ENCODE data around the gene TMEM186. TPM values are rescaled to one million over a fixed set of nuclear protein-coding genes. Genes with fewer than 3 reads are reported as not detected.

TMEM186 gene
- total and polyA plus RNA-seq, 2 of the 8 experiments (the other 6 are each of a cell fraction or from before 2014, with no cell fraction given): 13.1 TPM

DNA sequence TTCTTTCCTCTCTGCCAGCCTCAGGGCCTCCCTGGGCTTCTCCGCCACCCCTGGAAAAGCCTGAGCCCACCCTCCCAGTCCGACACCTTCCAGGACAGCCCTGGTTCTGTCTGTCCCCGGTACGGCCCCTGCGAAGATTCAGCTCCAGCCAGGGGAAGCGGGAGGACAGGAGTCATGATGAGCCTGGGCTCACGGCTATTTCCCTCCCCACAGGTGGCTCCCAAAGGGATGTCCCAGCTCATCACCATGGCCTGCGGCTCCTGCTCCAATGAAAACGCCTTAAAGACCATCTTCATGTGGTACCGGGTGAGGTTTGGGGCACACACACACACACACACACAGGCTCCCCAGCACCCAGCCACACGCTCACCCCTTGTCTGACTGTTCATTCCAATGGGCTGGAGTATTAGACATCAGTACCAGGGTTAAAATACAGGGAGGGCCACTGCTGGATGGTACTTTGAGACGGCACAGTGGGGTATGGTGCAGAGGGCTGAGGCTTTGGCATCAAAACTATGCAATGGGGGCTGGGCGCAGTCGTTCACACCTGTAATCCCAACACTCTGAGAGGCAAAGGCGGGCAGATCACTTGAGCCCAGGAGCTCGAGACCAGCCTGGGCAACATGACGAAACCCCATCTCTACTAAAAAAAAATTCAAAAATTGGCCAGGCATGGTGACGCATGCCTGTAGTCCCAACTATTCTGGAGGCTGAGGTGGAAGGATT, 32.8 kb downstream of the TMEM186 start (continued):
- TF ChIP-seq, protein P1, sequence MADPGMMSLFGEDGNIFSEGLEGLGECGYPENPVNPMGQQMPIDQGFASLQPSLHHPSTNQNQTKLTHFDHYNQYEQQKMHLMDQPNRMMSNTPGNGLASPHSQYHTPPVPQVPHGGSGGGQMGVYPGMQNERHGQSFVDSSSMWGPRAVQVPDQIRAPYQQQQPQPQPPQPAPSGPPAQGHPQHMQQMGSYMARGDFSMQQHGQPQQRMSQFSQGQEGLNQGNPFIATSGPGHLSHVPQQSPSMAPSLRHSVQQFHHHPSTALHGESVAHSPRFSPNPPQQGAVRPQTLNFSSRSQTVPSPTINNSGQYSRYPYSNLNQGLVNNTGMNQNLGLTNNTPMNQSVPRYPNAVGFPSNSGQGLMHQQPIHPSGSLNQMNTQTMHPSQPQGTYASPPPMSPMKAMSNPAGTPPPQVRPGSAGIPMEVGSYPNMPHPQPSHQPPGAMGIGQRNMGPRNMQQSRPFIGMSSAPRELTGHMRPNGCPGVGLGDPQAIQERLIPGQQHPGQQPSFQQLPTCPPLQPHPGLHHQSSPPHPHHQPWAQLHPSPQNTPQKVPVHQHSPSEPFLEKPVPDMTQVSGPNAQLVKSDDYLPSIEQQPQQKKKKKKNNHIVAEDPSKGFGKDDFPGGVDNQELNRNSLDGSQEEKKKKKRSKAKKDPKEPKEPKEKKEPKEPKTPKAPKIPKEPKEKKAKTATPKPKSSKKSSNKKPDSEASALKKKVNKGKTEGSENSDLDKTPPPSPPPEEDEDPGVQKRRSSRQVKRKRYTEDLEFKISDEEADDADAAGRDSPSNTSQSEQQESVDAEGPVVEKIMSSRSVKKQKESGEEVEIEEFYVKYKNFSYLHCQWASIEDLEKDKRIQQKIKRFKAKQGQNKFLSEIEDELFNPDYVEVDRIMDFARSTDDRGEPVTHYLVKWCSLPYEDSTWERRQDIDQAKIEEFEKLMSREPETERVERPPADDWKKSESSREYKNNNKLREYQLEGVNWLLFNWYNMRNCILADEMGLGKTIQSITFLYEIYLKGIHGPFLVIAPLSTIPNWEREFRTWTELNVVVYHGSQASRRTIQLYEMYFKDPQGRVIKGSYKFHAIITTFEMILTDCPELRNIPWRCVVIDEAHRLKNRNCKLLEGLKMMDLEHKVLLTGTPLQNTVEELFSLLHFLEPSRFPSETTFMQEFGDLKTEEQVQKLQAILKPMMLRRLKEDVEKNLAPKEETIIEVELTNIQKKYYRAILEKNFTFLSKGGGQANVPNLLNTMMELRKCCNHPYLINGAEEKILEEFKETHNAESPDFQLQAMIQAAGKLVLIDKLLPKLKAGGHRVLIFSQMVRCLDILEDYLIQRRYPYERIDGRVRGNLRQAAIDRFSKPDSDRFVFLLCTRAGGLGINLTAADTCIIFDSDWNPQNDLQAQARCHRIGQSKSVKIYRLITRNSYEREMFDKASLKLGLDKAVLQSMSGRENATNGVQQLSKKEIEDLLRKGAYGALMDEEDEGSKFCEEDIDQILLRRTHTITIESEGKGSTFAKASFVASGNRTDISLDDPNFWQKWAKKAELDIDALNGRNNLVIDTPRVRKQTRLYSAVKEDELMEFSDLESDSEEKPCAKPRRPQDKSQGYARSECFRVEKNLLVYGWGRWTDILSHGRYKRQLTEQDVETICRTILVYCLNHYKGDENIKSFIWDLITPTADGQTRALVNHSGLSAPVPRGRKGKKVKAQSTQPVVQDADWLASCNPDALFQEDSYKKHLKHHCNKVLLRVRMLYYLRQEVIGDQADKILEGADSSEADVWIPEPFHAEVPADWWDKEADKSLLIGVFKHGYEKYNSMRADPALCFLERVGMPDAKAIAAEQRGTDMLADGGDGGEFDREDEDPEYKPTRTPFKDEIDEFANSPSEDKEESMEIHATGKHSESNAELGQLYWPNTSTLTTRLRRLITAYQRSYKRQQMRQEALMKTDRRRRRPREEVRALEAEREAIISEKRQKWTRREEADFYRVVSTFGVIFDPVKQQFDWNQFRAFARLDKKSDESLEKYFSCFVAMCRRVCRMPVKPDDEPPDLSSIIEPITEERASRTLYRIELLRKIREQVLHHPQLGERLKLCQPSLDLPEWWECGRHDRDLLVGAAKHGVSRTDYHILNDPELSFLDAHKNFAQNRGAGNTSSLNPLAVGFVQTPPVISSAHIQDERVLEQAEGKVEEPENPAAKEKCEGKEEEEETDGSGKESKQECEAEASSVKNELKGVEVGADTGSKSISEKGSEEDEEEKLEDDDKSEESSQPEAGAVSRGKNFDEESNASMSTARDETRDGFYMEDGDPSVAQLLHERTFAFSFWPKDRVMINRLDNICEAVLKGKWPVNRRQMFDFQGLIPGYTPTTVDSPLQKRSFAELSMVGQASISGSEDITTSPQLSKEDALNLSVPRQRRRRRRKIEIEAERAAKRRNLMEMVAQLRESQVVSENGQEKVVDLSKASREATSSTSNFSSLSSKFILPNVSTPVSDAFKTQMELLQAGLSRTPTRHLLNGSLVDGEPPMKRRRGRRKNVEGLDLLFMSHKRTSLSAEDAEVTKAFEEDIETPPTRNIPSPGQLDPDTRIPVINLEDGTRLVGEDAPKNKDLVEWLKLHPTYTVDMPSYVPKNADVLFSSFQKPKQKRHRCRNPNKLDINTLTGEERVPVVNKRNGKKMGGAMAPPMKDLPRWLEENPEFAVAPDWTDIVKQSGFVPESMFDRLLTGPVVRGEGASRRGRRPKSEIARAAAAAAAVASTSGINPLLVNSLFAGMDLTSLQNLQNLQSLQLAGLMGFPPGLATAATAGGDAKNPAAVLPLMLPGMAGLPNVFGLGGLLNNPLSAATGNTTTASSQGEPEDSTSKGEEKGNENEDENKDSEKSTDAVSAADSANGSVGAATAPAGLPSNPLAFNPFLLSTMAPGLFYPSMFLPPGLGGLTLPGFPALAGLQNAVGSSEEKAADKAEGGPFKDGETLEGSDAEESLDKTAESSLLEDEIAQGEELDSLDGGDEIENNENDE (IDR thresholded peaks at IDR 0.05; ENCODE audit: insufficient replicate concordance, low read length): no peak

Data from H1 (cell line).